Stimulated activated CD4-positive, alpha-beta T cell treated with anti-CD3 and anti-CD28 coated beads, Interleukin-12 subunit alpha, Interleukin-12 subunit beta, amount 100 ng/mL, for 48 hours (primary cell): ENCODE results near the gene MAP3K13.
"Not testable (repeated sequence)": the region's sequence is repeated elsewhere in the genome, so short reads cannot be mapped to it uniquely, and the experiment has no call there.

ENCODE experiments used
- DNase-seq, 3 donors: peaks; one replicate each; pipeline ENCODE4 v3.0.0-alpha.2; 2020; ENCODE audit warnings: low read depth in 2 of 3, low spot score in 1 of 3

MAP3K13 gene

GRCh38 chr3:185442031-185442430 lies 79.1 kb downstream of the MAP3K13 start:
- DNase-seq = no peak

- DNase-seq = no peak
Observed at GRCh38 chr3:185444329-185444728, 81.4 kb downstream of the MAP3K13 start.

GRCh38 chr3:185448107-185448506 lies 85.2 kb downstream of the MAP3K13 start:
- DNase-seq = no peak

- DNase-seq = not testable (repeated sequence)
Observed at GRCh38 chr3:185451432-185451831, 88.5 kb downstream of the MAP3K13 start.

- DNase-seq = no peak
Observed at GRCh38 chr3:185457376-185457775, 94.4 kb downstream of the MAP3K13 start.

- no peak for DNase-seq
Observed at GRCh38 chr3:185460309-185460708, 97.4 kb downstream of the MAP3K13 start.

GRCh38 chr3:185460719-185461350 lies 97.9 kb downstream of the MAP3K13 start:
- no peak for DNase-seq

- no peak for DNase-seq
Observed at GRCh38 chr3:185465471-185465870, 102.5 kb downstream of the MAP3K13 start.

GRCh38 chr3:185466123-185466522 lies 103.2 kb downstream of the MAP3K13 start:
- DNase-seq = not testable (repeated sequence)

- no peak for DNase-seq
Observed at GRCh38 chr3:185469542-185469941, 106.6 kb downstream of the MAP3K13 start.

- DNase-seq = no peak
Observed at GRCh38 chr3:185470323-185470722, 107.4 kb downstream of the MAP3K13 start.

GRCh38 chr3:185473290-185473815 lies 110.4 kb downstream of the MAP3K13 start:
- DNase-seq = no peak

- DNase-seq = not testable (repeated sequence)
Observed at GRCh38 chr3:185474922-185475321, 112.0 kb downstream of the MAP3K13 start.

- no peak for DNase-seq
Observed at GRCh38 chr3:185477316-185477715, 114.4 kb downstream of the MAP3K13 start.

- DNase-seq = no peak
Observed at GRCh38 chr3:185479373-185479945, 116.5 kb downstream of the MAP3K13 start.

GRCh38 chr3:185484296-185484695 lies 121.4 kb downstream of the MAP3K13 start:
- no peak for DNase-seq

- DNase-seq = no peak
Observed at GRCh38 chr3:185486394-185486793, 123.5 kb downstream of the MAP3K13 start.

GRCh38 chr3:185488465-185488864 lies 125.5 kb downstream of the MAP3K13 start:
- no peak for DNase-seq

- DNase-seq = no peak
Observed at GRCh38 chr3:185489462-185489861, 126.5 kb downstream of the MAP3K13 start.

GRCh38 chr3:185490241-185490640 lies 127.3 kb downstream of the MAP3K13 start:
- DNase-seq = no peak

- peak; percentile 87 to 94 (median 89) for DNase-seq
Observed at GRCh38 chr3:185498503-185499396, 135.8 kb downstream of the MAP3K13 start, which contains the start of gene TMEM41A. TMEM41A (minus strand) TSS chr3:185499035; CDS start chr3:185498961, 74 bp downstream.

GRCh38 chr3:185502987-185503386 lies 140.1 kb downstream of the MAP3K13 start:
- DNase-seq = no peak
